Vagina (tissue), 2 donors: ENCODE data around the gene KRTAP5-2.

Experiments used
- CTCF ChIP-seq, 3 experiments: fragments of 450-650 bp in 2 of 3; fragments of 200-600 bp in 1 of 3; sonication (generic) in 1 of 3; IDR thresholded peaks; one replicate each; pipeline ENCODE4 v1.5.1; 2017 to 2019; ENCODE audit warnings: antibody characterized with exemption in 3 of 3, mild to moderate bottlenecking in 2 of 3, moderate library complexity in 2 of 3
- POLR2A ChIP-seq, 2 donors: fragments of 450-650 bp; IDR thresholded peaks; one replicate each; pipeline ENCODE4 v1.6.1; 2017; ENCODE audit warnings: antibody characterized with exemption in 2 of 2, mild to moderate bottlenecking in 2 of 2, moderate library complexity in 2 of 2

- TF ChIP-seq POLR2A (IDR thresholded peaks at IDR 0.05) (no peak), CTCF (IDR thresholded peaks at IDR 0.05) (no peak)
Measured at GRCh38 chr11:1589996-1590395, 8.1 kb downstream of the KRTAP5-2 start.
